Body of pancreas (tissue), 4 donors: ENCODE data around the gene EMC8.

Experiments used
- POLR2A ChIP-seq, 3 donors: fragments of 450-650 bp; IDR thresholded peaks; one replicate each; pipeline ENCODE4 v1.6.1; 2016; ENCODE audit warnings: antibody characterized with exemption in 3 of 3, mild to moderate bottlenecking in 2 of 3
- TF ChIP-seq, protein P1 (sequence below), 7 experiments: fragments of 450-650 bp in 4 of 7; fragments of 200-600 bp in 3 of 7; sonication (generic) in 3 of 7; IDR thresholded peaks; one replicate each; pipeline ENCODE4 v1.5.1; 2016 to 2019; ENCODE audit warnings: antibody characterized with exemption in 7 of 7

GRCh38 chr16:85829751-85830445 is 30.6 kb upstream of the EMC8 start:
- TF ChIP-seq, protein P1, sequence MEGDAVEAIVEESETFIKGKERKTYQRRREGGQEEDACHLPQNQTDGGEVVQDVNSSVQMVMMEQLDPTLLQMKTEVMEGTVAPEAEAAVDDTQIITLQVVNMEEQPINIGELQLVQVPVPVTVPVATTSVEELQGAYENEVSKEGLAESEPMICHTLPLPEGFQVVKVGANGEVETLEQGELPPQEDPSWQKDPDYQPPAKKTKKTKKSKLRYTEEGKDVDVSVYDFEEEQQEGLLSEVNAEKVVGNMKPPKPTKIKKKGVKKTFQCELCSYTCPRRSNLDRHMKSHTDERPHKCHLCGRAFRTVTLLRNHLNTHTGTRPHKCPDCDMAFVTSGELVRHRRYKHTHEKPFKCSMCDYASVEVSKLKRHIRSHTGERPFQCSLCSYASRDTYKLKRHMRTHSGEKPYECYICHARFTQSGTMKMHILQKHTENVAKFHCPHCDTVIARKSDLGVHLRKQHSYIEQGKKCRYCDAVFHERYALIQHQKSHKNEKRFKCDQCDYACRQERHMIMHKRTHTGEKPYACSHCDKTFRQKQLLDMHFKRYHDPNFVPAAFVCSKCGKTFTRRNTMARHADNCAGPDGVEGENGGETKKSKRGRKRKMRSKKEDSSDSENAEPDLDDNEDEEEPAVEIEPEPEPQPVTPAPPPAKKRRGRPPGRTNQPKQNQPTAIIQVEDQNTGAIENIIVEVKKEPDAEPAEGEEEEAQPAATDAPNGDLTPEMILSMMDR (IDR thresholded peaks at IDR 0.05), result no peak
- TF ChIP-seq POLR2A (IDR thresholded peaks at IDR 0.05), result no peak
